Measurements from ENCODE around the gene GEMIN8. TPM values are rescaled to one million over a fixed set of nuclear protein-coding genes. Genes with fewer than 3 reads are reported as not detected.

The GEMIN8 gene
- total and polyA plus RNA-seq, 2 of the 8 experiments (the other 6 are each of a cell fraction or from before 2014, with no cell fraction given), result 18.2 to 31.4 TPM

DNA sequence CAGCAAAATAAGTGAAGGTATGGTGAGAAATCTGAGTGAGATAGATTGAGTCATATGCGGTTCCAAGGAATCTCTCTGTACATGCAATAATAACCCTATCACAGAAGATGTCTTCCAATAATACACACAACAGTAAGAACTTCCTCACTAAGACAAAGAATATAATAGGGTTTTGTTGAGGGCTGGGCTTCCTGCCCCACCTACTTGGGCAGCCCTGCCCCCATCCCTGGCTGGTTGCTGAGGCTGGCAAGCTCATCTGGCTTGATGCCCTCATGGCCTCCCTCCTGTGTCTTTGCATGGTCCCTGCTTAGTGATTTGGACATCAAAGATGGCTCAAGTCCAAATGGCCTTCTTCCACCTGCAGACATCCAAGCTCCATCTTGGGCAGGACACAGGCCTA lies 2.7 kb downstream of the GEMIN8 start (continued):
- TF ChIP-seq, protein P1, sequence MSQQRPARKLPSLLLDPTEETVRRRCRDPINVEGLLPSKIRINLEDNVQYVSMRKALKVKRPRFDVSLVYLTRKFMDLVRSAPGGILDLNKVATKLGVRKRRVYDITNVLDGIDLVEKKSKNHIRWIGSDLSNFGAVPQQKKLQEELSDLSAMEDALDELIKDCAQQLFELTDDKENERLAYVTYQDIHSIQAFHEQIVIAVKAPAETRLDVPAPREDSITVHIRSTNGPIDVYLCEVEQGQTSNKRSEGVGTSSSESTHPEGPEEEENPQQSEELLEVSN (IDR thresholded peaks at IDR 0.05), result no peak
- no peak for TF ChIP-seq TAF1 (IDR thresholded peaks at IDR 0.05; ENCODE audit: low read depth, low read length)

Data from H1 (cell line).